Neural crest cell (in vitro differentiated cells): Measurements from ENCODE around the gene ADAT3. TPM values are rescaled to one million over a fixed set of nuclear protein-coding genes. Genes with fewer than 3 reads are reported as not detected.

Source experiments
- DNase-seq: peaks from one replicate; pipeline ENCODE4 v3.0.0; 2021; ENCODE audit warnings: low read depth, mixed read lengths, low spot score
- H3K27ac Mint-ChIP-seq: one replicate; pipeline ENCODE4 v1.8.0; 2021; ENCODE audit warnings: mild to moderate bottlenecking, mixed read lengths; ENCODE audit not compliant: unreplicated experiment
- H3K27me3 Mint-ChIP-seq: 2 replicates; pipeline ENCODE4 v1.8.0; 2021; ENCODE audit warnings: low read depth, mild to moderate bottlenecking, mixed read lengths
- H3K36me3 Mint-ChIP-seq: 2 replicates; pipeline ENCODE4 v1.8.0; 2021; ENCODE audit warnings: low read depth, mild to moderate bottlenecking, mixed read lengths
- H3K4me1 Mint-ChIP-seq: 2 replicates; pipeline ENCODE4 v1.8.0; 2021; ENCODE audit warnings: mixed read lengths
- H3K4me3 Mint-ChIP-seq: one replicate; pipeline ENCODE4 v1.8.0; 2021; ENCODE audit warnings: mild to moderate bottlenecking, mixed read lengths
- H3K9me3 Mint-ChIP-seq: 2 replicates; pipeline ENCODE4 v1.8.0; 2021; ENCODE audit warnings: mixed read lengths
- total RNA-seq: library from RNA; stranded (reverse); gene quantifications from 2 replicates; pipeline ENCODE4 v1.2.1, GENCODE V29; 2021
- TF ChIP-seq, protein P1 (sequence below): fragments of 200-600 bp; sonication (generic); conservative IDR thresholded peaks from 2 replicates; pipeline ENCODE4 v1.5.0; 2021; ENCODE audit warnings: antibody characterized with exemption, mild to moderate bottlenecking

Gene ADAT3
- total RNA-seq, 1 donor from 2014 or later, result 13.7 TPM

- no peaks in the 10 kb centered on the region for H3K36me3 Mint-ChIP-seq
- TF ChIP-seq, protein P1, sequence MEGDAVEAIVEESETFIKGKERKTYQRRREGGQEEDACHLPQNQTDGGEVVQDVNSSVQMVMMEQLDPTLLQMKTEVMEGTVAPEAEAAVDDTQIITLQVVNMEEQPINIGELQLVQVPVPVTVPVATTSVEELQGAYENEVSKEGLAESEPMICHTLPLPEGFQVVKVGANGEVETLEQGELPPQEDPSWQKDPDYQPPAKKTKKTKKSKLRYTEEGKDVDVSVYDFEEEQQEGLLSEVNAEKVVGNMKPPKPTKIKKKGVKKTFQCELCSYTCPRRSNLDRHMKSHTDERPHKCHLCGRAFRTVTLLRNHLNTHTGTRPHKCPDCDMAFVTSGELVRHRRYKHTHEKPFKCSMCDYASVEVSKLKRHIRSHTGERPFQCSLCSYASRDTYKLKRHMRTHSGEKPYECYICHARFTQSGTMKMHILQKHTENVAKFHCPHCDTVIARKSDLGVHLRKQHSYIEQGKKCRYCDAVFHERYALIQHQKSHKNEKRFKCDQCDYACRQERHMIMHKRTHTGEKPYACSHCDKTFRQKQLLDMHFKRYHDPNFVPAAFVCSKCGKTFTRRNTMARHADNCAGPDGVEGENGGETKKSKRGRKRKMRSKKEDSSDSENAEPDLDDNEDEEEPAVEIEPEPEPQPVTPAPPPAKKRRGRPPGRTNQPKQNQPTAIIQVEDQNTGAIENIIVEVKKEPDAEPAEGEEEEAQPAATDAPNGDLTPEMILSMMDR, result no peak
- peak overlapping the region; percentile 44 for H3K4me3 Mint-ChIP-seq
- H3K9me3 Mint-ChIP-seq, result no peaks in the 10 kb centered on the region
- H3K4me1 Mint-ChIP-seq, result peaks cover 19% of the 10 kb centered on the region
- DNase-seq, result no peak
- H3K27me3 Mint-ChIP-seq, result peaks cover 25% of the 10 kb centered on the region
- no peak overlapping the region for H3K27ac Mint-ChIP-seq
Measured at GRCh38 chr19:1858412-1859081, 46.7 kb upstream of the ADAT3 start.

GRCh38 chr19:1859331-1859781 lies 45.8 kb upstream of the ADAT3 start:
- Mint-ChIP-seq H3K4me1 (peaks cover 18% of the 10 kb centered on the region), H3K4me3 (peak overlapping the region; percentile 86), H3K27me3 (peaks cover 25% of the 10 kb centered on the region), H3K27ac (no peak overlapping the region), H3K9me3 (no peaks in the 10 kb centered on the region), H3K36me3 (no peaks in the 10 kb centered on the region)
- DNase-seq, result no peak
- TF ChIP-seq, protein P1, result no peak

- Mint-ChIP-seq H3K27me3 (peaks cover 25% of the 10 kb centered on the region), H3K9me3 (no peaks in the 10 kb centered on the region), H3K27ac (no peak overlapping the region), H3K36me3 (no peaks in the 10 kb centered on the region), H3K4me1 (peaks cover 18% of the 10 kb centered on the region), H3K4me3 (peak overlapping the region; percentile 54)
- TF ChIP-seq, protein P1, result no peak
- no peak for DNase-seq
Measured at GRCh38 chr19:1860042-1860775, 45.0 kb upstream of the ADAT3 start.

DNA sequence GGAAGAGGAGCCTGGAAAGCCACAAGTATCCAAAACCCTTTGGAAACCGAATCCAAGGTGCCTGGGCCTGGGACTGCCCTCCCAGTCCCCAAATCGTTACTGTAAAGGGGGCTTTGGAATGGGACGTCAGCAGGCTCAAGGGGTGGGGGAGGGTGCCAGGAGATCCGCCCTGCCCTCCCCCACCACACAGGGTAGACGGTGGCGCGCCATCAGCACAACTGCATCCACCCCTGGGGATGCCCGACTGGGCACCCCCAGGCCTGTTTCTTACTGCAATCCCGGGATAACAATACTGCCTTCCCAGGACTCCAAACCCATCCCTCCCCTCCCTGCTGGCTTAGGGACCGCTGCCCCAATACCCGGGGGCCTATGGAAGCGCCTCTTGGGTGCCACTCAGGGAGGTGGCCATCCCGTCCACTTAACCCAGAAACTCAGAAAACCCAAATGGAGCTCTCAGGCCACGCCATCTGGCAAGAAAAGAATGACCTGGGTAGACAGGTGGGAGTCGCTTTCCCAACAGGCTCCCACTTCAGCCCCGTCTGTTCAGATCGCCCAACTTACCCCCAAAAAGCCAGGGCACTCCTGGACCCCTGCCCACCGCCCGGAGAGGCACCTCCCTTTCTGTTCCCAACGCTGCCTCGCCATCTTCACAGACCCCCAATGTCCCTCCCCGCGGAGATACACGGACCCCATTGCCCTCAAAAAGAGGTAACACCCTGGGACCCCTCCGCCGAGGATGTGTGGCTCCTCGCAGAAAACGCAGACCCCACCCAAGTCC lies 44.2 kb upstream of the ADAT3 start:
- H3K27me3 Mint-ChIP-seq, result peaks cover 25% of the 10 kb centered on the region
- no peak for DNase-seq
- peaks cover 18% of the 10 kb centered on the region for H3K4me1 Mint-ChIP-seq
- peak overlapping the region; percentile 80 for H3K4me3 Mint-ChIP-seq
- H3K27ac Mint-ChIP-seq, result no peak overlapping the region
- no peaks in the 10 kb centered on the region for H3K36me3 Mint-ChIP-seq
- TF ChIP-seq, protein P1, result no peak
- no peaks in the 10 kb centered on the region for H3K9me3 Mint-ChIP-seq

- TF ChIP-seq, protein P1, result no peak
- Mint-ChIP-seq H3K27me3 (peaks cover 25% of the 10 kb centered on the region), H3K4me1 (peaks cover 18% of the 10 kb centered on the region), H3K4me3 (peak overlapping the region; percentile 80), H3K27ac (no peak overlapping the region), H3K36me3 (no peaks in the 10 kb centered on the region), H3K9me3 (no peaks in the 10 kb centered on the region)
- DNase-seq, result no peak
Measured at GRCh38 chr19:1861599-1862031, 43.6 kb upstream of the ADAT3 start.
